ENCODE results near the gene GSTK1. TPM values are rescaled to one million over a fixed set of nuclear protein-coding genes. Genes with fewer than 3 reads are reported as not detected.

Gene GSTK1
- total RNA-seq, 4 donors from 2014 or later: 159 to 243 (median 177) TPM

GRCh38 chr7:143280566-143280965 lies 17.3 kb downstream of the GSTK1 start:
- ATAC-seq (ENCODE audit: low FRiP score) (no peak), DNase-seq (ENCODE audit: low spot score) (no peak)
- TF ChIP-seq, protein P1, sequence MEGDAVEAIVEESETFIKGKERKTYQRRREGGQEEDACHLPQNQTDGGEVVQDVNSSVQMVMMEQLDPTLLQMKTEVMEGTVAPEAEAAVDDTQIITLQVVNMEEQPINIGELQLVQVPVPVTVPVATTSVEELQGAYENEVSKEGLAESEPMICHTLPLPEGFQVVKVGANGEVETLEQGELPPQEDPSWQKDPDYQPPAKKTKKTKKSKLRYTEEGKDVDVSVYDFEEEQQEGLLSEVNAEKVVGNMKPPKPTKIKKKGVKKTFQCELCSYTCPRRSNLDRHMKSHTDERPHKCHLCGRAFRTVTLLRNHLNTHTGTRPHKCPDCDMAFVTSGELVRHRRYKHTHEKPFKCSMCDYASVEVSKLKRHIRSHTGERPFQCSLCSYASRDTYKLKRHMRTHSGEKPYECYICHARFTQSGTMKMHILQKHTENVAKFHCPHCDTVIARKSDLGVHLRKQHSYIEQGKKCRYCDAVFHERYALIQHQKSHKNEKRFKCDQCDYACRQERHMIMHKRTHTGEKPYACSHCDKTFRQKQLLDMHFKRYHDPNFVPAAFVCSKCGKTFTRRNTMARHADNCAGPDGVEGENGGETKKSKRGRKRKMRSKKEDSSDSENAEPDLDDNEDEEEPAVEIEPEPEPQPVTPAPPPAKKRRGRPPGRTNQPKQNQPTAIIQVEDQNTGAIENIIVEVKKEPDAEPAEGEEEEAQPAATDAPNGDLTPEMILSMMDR (IDR thresholded peaks at IDR 0.05): no peak

GRCh38 chr7:143281529-143281928 lies 18.3 kb downstream of the GSTK1 start:
- ATAC-seq (ENCODE audit: low FRiP score) (no peak), DNase-seq (ENCODE audit: low spot score) (no peak)
- TF ChIP-seq, protein P1 (IDR thresholded peaks at IDR 0.05): no peak

DNA sequence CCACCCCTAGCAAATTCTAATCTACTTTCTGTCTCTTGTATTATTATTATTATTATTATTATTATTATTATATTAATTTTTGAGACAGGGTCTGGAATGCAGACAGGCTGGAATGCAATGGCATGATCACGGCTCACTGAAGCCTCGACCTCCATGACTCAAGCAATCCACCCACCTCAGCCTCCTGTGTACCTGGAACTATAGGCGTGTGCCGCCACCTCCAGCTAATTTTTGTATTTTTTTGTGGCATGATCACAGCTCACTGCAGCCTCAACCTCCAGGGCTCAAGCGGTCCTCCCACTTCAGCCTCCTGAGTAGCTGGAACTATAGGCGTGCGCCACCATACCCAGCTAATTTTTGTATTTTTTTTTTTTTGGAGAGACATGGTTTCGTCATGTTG lies 18.9 kb downstream of the GSTK1 start:
- TF ChIP-seq, protein P1 (IDR thresholded peaks at IDR 0.05): no peak
- ATAC-seq (ENCODE audit: low FRiP score) (no peak), DNase-seq (ENCODE audit: low spot score) (no peak)

DNA sequence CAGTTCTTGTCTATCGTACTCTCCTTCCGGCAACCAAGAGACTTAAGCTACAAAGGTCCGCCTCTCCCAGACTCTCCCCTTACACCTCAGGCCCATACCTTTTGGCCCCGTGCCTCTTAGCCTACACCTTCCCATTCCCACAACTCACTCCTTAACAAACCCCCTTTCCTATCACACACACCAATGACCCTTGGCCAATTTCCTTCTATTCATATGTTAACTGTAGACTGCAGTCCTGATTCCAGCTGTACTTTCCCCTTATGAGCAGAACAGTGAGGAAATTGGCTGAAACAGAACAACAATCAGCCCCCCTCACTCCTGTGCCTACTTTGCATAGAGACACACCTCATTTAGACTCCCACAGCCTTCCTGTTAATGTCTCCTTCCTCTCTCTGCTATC lies 20.1 kb downstream of the GSTK1 start:
- no peak for DNase-seq (ENCODE audit: low spot score)
- TF ChIP-seq, protein P1 (IDR thresholded peaks at IDR 0.05): no peak
- ATAC-seq (ENCODE audit: low FRiP score): no peak

GRCh38 chr7:143284591-143285469 lies 21.6 kb downstream of the GSTK1 start, which contains the start of gene TMEM139:
Gene TMEM139, plus strand, starts transcription at chr7:143284958. Its CDS starts 1,000 bp downstream, at chr7:143285958.
- ATAC-seq (ENCODE audit: low FRiP score) (no peak), DNase-seq (ENCODE audit: low spot score) (no peak)
- TF ChIP-seq, protein P1 (IDR thresholded peaks at IDR 0.05): no peak

DNA sequence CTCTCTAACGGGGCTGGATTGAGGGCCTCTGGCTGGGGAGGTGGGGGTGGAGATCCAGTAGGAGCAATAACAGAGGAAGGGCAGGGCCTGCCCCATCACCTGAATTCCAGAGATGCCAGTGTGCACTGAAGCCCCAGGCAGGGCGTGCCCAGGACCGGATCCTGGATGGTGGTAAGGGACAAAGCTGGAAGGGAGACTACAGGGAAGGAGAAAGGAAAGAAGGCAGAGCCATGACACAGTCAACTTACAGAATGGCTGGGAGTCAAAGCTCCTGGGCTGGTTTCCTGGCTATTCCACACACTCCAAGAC lies 22.2 kb downstream of the GSTK1 start:
- DNase-seq (ENCODE audit: low spot score) (no peak), ATAC-seq (ENCODE audit: low FRiP score) (no peak)
- TF ChIP-seq, protein P1 (IDR thresholded peaks at IDR 0.05): no peak
